SU-DHL-6 (cell line): ENCODE measurements around the gene KRT79.

ENCODE experiments used
- H2AFZ ChIP-seq: fragments of 200-600 bp; sonication (generic); 2 replicates; pipeline ENCODE4 v1.6.1; 2014; ENCODE audit warnings: low read depth, mild to moderate bottlenecking, moderate library complexity, mixed read lengths, antibody characterized with exemption, low read length; ENCODE audit not compliant: severe bottlenecking
- H3F3A ChIP-seq: fragments of 200-600 bp; shearing (Covaris generic); 2 replicates; pipeline ENCODE4 v1.6.0; 2016; ENCODE audit warnings: antibody characterized with exemption, mild to moderate bottlenecking; ENCODE audit not compliant: insufficient read depth
- H3K27ac ChIP-seq: fragments of 200-600 bp; sonication (generic); 2 replicates; pipeline ENCODE4 v1.5.1; 2016; ENCODE audit warnings: low read depth, mild to moderate bottlenecking, low read length, moderate library complexity, mixed read lengths
- H3K27me3 ChIP-seq: fragments of 200-600 bp; sonication (generic), shearing (Covaris generic); 2 replicates; pipeline ENCODE4 v1.6.0; 2014; ENCODE audit warnings: mild to moderate bottlenecking, low read length
- H3K36me3 ChIP-seq: fragments of 200-600 bp; sonication (generic); 2 replicates; pipeline ENCODE4 v1.6.1; 2014; ENCODE audit warnings: mild to moderate bottlenecking, low read length, mixed read lengths
- H3K4me2 ChIP-seq: fragments of 300-600, 200-600 bp; shearing (Covaris generic), sonication (generic); 2 replicates; pipeline ENCODE4 v1.6.0; 2014; ENCODE audit warnings: low read length, low read depth, mild to moderate bottlenecking; ENCODE audit not compliant: poor library complexity, severe bottlenecking
- H3K4me3 ChIP-seq: fragments of 200-600 bp; sonication (generic); 2 replicates; pipeline ENCODE4 v1.5.1; 2014; ENCODE audit warnings: antibody characterized with exemption, low read length, mild to moderate bottlenecking, mixed read lengths; ENCODE audit not compliant: insufficient read depth, poor library complexity, severe bottlenecking
- H3K79me2 ChIP-seq: fragments of 200-600 bp; sonication (generic); 2 replicates; pipeline ENCODE4 v1.6.1; 2014; ENCODE audit warnings: mild to moderate bottlenecking, low read length, moderate library complexity; ENCODE audit not compliant: insufficient read depth
- H3K9ac ChIP-seq: fragments of 200-600 bp; sonication (generic); 2 replicates; pipeline ENCODE4 v1.7.0; 2014; ENCODE audit warnings: mild to moderate bottlenecking, low read length
- H3K9me2 ChIP-seq: fragments of 200-600 bp; sonication (generic); replicated peaks from 2 replicates; pipeline ENCODE4 v1.6.1; 2014; ENCODE audit warnings: low read length; ENCODE audit not compliant: insufficient read depth
- H3K9me3 ChIP-seq: fragments of 200-600 bp; sonication (generic); 2 replicates; pipeline ENCODE4 v1.6.1; 2014; ENCODE audit warnings: low read length, mixed read lengths; ENCODE audit not compliant: insufficient read depth
- H4K20me1 ChIP-seq: fragments of 200-600 bp; sonication (generic); 2 replicates; pipeline ENCODE4 v1.6.1; 2014; ENCODE audit warnings: low read depth, mild to moderate bottlenecking, antibody characterized with exemption, low read length, moderate library complexity, mixed read lengths
- EZH2phosphoT487 ChIP-seq: fragments of 200-600 bp; sonication (generic), shearing (Covaris generic); conservative IDR thresholded peaks from 2 replicates; pipeline ENCODE4 v1.6.1; 2018; ENCODE audit warnings: mild to moderate bottlenecking, antibody characterized with exemption, low read length, moderate library complexity, mixed read lengths
- TF ChIP-seq, protein P1 (sequence below): fragments of 200-600 bp; sonication (generic); IDR thresholded peaks from one replicate; pipeline ENCODE4 v1.5.1; 2017; ENCODE audit warnings: antibody characterized with exemption, mild to moderate bottlenecking, low read length, moderate library complexity; ENCODE audit not compliant: insufficient read depth, poor library complexity, severe bottlenecking

The KRT79 gene

GRCh38 chr12:52819731-52820510, 14.2 kb downstream of the KRT79 start:
- Histone ChIP-seq H3K4me3 (no peak overlapping the region), H3K36me3 (no peaks in the 10 kb centered on the region), H3K9me2 (no peaks in the 10 kb centered on the region), H4K20me1 (no peaks in the 10 kb centered on the region), H3K79me2 (no peaks in the 10 kb centered on the region), H3K9me3 (no peaks in the 10 kb centered on the region), H3K9ac (no peak overlapping the region), H3K27me3 (no peaks in the 10 kb centered on the region), H3K27ac (no peak overlapping the region), H2AFZ (no peak overlapping the region), H3F3A (no peaks in the 10 kb centered on the region), H3K4me2 (no peak overlapping the region)
- TF ChIP-seq, protein P1, sequence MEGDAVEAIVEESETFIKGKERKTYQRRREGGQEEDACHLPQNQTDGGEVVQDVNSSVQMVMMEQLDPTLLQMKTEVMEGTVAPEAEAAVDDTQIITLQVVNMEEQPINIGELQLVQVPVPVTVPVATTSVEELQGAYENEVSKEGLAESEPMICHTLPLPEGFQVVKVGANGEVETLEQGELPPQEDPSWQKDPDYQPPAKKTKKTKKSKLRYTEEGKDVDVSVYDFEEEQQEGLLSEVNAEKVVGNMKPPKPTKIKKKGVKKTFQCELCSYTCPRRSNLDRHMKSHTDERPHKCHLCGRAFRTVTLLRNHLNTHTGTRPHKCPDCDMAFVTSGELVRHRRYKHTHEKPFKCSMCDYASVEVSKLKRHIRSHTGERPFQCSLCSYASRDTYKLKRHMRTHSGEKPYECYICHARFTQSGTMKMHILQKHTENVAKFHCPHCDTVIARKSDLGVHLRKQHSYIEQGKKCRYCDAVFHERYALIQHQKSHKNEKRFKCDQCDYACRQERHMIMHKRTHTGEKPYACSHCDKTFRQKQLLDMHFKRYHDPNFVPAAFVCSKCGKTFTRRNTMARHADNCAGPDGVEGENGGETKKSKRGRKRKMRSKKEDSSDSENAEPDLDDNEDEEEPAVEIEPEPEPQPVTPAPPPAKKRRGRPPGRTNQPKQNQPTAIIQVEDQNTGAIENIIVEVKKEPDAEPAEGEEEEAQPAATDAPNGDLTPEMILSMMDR: no peak
- no peak for TF ChIP-seq EZH2phosphoT487

DNA sequence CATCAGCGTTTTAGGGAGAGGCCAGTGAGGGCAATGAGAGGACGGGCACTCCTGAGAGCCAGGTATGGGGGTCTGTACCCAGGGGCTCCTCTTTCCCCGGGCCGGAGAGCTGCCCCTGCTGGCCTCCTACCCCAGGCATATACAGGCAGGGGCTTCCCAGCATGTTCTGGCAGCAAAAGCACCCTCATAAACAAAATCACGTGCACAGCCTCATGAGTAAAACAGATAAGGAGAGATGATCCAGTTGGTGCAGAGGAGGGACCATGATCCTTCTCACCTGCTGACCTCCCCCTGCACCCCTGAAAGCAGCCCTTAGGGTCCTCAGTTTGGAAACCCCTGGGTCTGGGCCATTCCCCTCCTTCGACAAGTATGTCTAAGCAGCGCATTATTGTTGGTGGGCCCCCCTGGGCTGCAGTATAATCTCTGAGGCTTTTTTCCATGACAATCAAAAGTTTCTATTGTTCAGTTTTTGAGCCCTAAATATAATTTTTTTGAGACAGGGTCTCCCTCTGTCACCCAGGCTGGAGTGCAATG, 15.2 kb downstream of the KRT79 start:
- Histone ChIP-seq H3F3A (no peaks in the 10 kb centered on the region), H3K9me2 (no peaks in the 10 kb centered on the region), H3K9me3 (no peaks in the 10 kb centered on the region), H3K27me3 (no peaks in the 10 kb centered on the region), H4K20me1 (no peaks in the 10 kb centered on the region), H3K9ac (no peak overlapping the region), H2AFZ (no peak overlapping the region), H3K79me2 (no peaks in the 10 kb centered on the region), H3K4me3 (no peak overlapping the region), H3K4me2 (no peak overlapping the region), H3K27ac (no peak overlapping the region), H3K36me3 (no peaks in the 10 kb centered on the region)
- no peak for TF ChIP-seq EZH2phosphoT487
- TF ChIP-seq, protein P1: no peak

DNA sequence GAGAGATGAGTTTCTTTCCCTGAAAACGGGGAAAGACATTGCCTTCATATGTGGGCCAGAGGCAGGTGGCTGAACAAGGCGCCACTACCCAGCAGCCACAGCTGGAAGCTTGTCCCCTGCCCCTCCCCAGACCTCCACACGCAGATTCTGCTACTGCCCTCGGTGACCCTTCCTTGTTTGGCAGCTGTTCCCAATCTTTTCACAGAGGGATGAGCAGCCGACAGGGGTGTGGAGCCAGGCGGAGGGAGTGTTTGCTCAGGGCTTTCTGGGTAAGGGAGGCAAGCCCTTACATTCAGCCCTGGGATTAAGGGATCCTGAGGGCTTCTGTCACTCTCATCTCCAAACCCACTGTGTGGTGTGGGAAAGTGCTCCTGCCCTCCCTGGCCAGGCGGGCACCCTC, 15.7 kb downstream of the KRT79 start:
- no peaks in the 10 kb centered on the region for H4K20me1 ChIP-seq
- no peak overlapping the region for H3K9ac ChIP-seq
- no peaks in the 10 kb centered on the region for H3K79me2 ChIP-seq
- H3K27ac ChIP-seq: no peak overlapping the region
- no peaks in the 10 kb centered on the region for H3K9me3 ChIP-seq
- H3K27me3 ChIP-seq: no peaks in the 10 kb centered on the region
- no peak overlapping the region for H3K4me2 ChIP-seq
- no peak overlapping the region for H3K4me3 ChIP-seq
- H3K9me2 ChIP-seq: no peaks in the 10 kb centered on the region
- TF ChIP-seq EZH2phosphoT487: no peak
- TF ChIP-seq, protein P1: no peak
- H3F3A ChIP-seq: no peaks in the 10 kb centered on the region
- no peak overlapping the region for H2AFZ ChIP-seq
- H3K36me3 ChIP-seq: no peaks in the 10 kb centered on the region
